T-helper 2 cell treated with Interferon-gamma antibody and Interleukin-4, amounts not matched to agents 5 μg/mL and 100 μg/mL, for 36 hours (primary cell): ENCODE measurements around the gene TACC2.
"Not testable (repeated sequence)": the region's sequence is repeated elsewhere in the genome, so short reads cannot be mapped to it uniquely, and the experiment has no call there.

Experiments
- DNase-seq: peaks from one replicate; pipeline ENCODE4 v3.0.0; 2021; ENCODE audit warnings: low spot score
- H3K27ac Mint-ChIP-seq: one replicate; pipeline ENCODE4 v1.8.0; 2021; ENCODE audit warnings: mild to moderate bottlenecking, mixed read lengths
- H3K27me3 Mint-ChIP-seq: one replicate; pipeline ENCODE4 v1.8.0; 2021; ENCODE audit warnings: low read depth, mixed read lengths
- H3K36me3 Mint-ChIP-seq: one replicate; pipeline ENCODE4 v1.8.0; 2021; ENCODE audit warnings: low read depth, mixed read lengths
- H3K4me1 Mint-ChIP-seq: one replicate; pipeline ENCODE4 v1.8.0; 2021; ENCODE audit warnings: low read depth, mixed read lengths
- H3K4me3 Mint-ChIP-seq: one replicate; pipeline ENCODE4 v1.8.0; 2022; ENCODE audit warnings: mild to moderate bottlenecking, moderate library complexity, mixed read lengths
- H3K9me3 Mint-ChIP-seq: one replicate; pipeline ENCODE4 v1.8.0; 2021; ENCODE audit warnings: mixed read lengths

TACC2 gene

DNA sequence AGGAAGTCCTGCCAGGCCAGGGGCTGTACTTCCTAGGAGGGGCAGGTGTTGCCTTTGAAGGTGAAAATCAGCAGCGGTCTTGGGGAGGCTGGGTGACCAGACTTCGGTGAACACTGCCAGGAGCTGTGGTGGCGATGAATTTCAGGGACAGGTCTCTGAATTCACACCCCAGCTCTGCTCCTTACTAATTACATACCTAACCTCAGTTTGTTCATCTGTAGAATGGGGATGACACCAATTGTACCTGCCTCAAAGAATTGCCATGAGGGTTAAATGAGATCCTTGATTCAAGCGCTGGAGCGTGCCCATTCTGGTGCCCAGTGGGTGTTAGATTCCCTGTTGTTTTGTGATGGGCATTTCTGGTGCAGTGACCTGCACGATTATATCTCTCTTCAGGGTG, 102.8 kb downstream of the TACC2 start:
- H3K4me1 Mint-ChIP-seq: no peaks in the 10 kb centered on the region
- no peak for DNase-seq
- H3K4me3 Mint-ChIP-seq: no peak overlapping the region
- no peaks in the 10 kb centered on the region for H3K36me3 Mint-ChIP-seq
- no peaks in the 10 kb centered on the region for H3K9me3 Mint-ChIP-seq
- H3K27ac Mint-ChIP-seq: no peak overlapping the region
- H3K27me3 Mint-ChIP-seq: no peaks in the 10 kb centered on the region

DNA sequence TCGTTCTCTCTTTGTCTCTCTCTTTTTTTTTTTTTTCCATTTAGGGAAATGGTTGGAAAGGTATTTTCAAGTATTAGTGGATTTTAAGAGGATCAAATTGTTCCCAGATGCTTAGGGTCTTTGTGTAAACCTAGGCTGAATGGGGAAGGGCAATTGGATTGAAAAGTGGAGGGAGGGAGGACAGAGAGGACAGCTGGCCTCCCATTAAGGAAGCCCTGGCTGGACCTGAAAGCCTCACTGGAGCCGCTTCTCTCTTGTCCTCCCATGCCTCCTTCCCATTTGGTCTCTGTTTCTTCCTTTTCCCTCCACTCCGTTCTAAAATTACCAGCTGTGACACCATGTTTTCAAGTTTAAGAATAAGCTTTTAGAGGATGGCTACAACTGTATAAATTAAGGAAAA, 104.1 kb downstream of the TACC2 start:
- Mint-ChIP-seq H3K27ac (no peak overlapping the region), H3K27me3 (no peaks in the 10 kb centered on the region), H3K9me3 (no peaks in the 10 kb centered on the region), H3K4me1 (no peaks in the 10 kb centered on the region), H3K4me3 (no peak overlapping the region), H3K36me3 (no peaks in the 10 kb centered on the region)
- no peak for DNase-seq

DNA sequence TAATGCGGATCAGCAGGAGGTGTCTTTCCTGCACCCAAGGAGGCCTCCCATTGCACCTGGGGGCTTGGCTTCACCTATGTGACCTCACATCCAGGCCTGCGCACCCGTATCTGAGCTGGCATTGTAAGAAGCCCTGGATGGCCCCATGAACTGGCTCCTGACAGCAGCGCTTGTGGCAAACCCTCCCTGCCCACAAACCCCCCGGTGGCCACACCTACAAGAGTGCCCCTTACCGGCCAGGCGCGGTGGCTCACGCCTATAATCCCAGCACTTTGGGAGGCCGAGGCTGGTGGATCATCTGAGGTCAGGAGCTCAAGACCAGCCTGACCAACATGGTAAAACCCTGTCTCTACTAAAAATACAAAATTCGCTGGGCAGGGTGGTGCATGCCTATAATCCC, 107.2 kb downstream of the TACC2 start:
- H3K27ac Mint-ChIP-seq, H3K36me3 Mint-ChIP-seq, H3K4me3 Mint-ChIP-seq, H3K4me1 Mint-ChIP-seq, DNase-seq, H3K27me3 Mint-ChIP-seq, H3K9me3 Mint-ChIP-seq: not testable (repeated sequence)

DNA sequence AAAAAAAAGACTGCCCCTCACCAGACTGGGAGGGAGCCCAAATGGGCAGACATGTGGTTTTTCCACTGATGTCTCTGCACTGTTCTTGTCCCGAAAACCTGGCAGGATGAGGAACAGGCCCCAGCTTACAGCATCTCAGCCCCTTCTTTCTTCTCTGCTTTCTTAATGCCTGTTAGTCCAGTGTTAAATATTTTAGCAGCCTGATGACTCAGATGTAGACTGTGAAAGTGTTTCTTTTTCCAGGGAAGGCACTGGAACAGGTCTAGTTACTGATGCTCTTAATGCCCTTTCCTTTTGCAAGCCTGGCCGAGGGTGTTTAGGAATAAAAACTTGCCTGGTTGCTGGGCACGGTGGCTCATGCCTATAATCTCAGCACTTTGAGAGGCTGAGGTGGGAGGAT, 107.7 kb downstream of the TACC2 start:
- Mint-ChIP-seq H3K4me1 (no peaks in the 10 kb centered on the region), H3K27me3 (no peaks in the 10 kb centered on the region), H3K27ac (no peak overlapping the region), H3K4me3 (no peak overlapping the region), H3K36me3 (no peaks in the 10 kb centered on the region), H3K9me3 (no peaks in the 10 kb centered on the region)
- no peak for DNase-seq

DNA sequence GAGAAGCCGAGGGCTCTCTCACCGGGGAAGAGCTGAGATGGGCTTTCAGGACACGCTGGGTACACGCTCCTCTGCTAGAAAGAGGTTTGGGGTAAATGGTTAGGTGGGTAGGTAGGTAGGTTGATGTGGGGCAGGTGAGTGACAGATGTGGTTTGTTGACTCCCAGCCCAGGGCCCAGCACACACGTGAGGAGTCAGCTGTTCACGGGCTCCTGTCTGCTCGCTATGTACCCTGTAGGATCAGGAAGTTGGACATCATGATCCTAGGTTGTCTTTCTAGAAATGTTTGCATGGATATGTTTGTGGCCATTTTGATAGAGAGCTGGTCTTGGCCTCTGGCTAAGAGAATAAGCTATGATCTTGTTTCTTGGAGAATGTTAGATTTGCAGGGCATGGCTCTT, 109.0 kb downstream of the TACC2 start:
- H3K27me3 Mint-ChIP-seq: no peaks in the 10 kb centered on the region
- H3K4me1 Mint-ChIP-seq: no peaks in the 10 kb centered on the region
- H3K4me3 Mint-ChIP-seq: no peak overlapping the region
- DNase-seq: no peak
- no peaks in the 10 kb centered on the region for H3K9me3 Mint-ChIP-seq
- H3K27ac Mint-ChIP-seq: no peak overlapping the region
- H3K36me3 Mint-ChIP-seq: no peaks in the 10 kb centered on the region

DNA sequence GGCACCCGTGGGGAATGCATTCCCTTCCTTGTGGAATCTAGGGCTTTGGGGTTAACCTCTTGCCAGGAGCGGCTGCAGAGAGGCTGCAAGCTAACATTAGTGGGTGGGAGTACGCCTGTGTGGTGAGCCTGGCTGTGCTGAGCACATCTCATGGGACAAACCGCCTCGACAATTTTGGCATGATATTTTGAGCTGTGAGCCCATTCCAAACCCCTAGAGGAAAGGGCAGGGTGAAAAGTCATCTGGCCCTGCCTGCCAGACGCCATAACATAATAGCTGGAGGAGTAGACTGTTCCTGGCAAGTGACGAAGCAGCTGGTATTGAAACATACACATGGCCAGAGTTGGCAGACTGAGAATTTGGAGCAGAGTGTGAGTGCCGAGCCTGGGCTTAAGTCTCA, 110.0 kb downstream of the TACC2 start:
- Mint-ChIP-seq H3K9me3 (no peaks in the 10 kb centered on the region), H3K4me1 (no peaks in the 10 kb centered on the region), H3K27ac (no peak overlapping the region), H3K27me3 (no peaks in the 10 kb centered on the region), H3K36me3 (no peaks in the 10 kb centered on the region), H3K4me3 (no peak overlapping the region)
- no peak for DNase-seq

DNA sequence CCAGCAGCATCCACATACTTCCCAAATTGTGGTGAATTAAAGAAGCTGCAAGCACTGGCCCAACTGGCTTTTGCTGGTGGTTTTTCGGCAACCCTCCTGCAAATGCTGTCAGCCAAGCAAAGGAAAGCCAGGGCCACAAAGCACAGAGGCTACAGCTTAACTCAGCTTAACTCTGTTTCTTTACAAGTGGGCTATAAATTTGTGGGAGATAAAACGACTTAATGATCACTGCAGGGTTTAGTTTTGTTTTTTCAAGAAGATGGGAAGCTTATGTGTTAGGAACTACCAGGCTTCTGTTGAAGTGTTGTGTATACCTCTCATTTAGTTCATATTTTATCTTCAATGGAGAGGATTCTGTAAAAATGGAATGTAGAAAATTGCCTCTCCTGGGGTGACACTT, 110.6 kb downstream of the TACC2 start:
- Mint-ChIP-seq H3K4me1 (no peaks in the 10 kb centered on the region), H3K27ac (no peak overlapping the region)

DNA sequence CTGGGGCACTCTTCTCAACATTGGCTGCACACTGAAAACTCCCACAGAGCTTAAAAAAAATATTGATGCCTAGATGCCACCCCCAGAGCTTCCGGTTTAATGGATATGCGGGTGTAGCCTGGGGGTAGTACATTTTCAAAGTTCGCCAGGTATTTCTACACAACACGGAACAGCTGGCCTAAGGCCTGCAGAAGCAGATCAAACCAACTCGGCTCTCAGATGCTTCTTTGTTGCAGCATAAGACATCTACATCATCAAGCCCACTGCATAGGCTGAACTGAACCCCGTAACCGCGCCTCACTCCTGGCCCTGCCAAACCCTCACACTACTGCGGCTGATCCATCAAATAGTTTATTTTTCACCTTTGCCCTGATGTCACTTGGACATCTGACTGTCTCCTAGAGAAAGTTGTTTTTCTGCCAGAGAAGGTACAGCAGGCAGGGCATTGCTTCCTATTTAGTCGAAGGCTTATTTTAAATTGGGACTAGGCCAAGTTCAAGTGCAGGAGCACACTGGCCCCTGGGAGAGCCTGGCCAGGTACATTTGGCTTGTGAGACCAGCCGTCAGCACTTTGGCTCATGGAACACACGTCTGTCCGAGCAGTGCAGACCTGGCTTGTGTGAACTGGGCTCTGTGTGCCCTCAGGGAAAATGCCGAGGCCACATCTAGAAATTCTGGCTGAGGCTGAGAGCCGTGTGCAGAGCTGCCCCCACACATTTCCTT, 113.3 kb downstream of the TACC2 start:
- no peaks in the 10 kb centered on the region for H3K9me3 Mint-ChIP-seq
- no peak for DNase-seq
- H3K27me3 Mint-ChIP-seq: no peaks in the 10 kb centered on the region
- no peaks in the 10 kb centered on the region for H3K36me3 Mint-ChIP-seq
- H3K4me3 Mint-ChIP-seq: no peak overlapping the region
- no peak overlapping the region for H3K27ac Mint-ChIP-seq
- H3K4me1 Mint-ChIP-seq: no peaks in the 10 kb centered on the region

More for the DNA sequence above, 110.6 kb downstream of the TACC2 start:
- no peaks in the 10 kb centered on the region for H3K27me3 Mint-ChIP-seq
- no peak overlapping the region for H3K4me3 Mint-ChIP-seq
- DNase-seq: no peak
- no peaks in the 10 kb centered on the region for H3K36me3 Mint-ChIP-seq
- H3K9me3 Mint-ChIP-seq: no peaks in the 10 kb centered on the region

DNA sequence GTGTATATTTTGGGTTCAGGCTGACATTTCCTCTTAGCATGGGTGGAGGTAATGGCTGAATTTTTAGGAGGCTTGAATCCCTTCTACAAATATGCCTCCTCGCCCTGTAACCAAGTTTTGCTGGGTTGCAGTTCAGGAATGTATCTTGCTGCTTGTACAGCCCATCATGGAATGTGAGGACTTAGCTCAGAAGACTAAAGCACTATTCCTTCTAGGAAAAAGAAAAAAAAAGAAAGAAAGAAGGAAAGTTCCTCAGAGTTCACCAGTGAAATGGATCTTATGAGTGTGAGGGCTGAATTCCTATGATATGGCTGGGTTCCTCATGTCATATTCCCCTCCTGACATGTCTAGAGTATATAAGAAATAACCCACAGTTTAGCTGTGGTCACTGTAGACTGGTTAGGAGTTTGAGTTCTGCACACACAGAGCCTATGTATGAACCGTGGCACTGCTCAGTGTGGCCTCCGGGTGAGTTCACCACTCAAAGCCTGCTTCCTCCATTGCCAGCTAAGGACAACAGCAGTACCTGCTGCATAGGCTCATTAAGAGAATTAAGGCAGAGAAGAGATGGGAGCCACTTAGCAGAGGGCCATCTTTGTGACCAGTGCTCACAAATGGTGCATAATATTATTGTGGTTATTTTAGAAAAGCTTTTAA, 114.0 kb downstream of the TACC2 start:
- Mint-ChIP-seq H3K27me3 (no peaks in the 10 kb centered on the region), H3K36me3 (no peaks in the 10 kb centered on the region), H3K9me3 (no peaks in the 10 kb centered on the region), H3K27ac (no peak overlapping the region), H3K4me3 (no peak overlapping the region), H3K4me1 (no peaks in the 10 kb centered on the region)
- no peak for DNase-seq

DNA sequence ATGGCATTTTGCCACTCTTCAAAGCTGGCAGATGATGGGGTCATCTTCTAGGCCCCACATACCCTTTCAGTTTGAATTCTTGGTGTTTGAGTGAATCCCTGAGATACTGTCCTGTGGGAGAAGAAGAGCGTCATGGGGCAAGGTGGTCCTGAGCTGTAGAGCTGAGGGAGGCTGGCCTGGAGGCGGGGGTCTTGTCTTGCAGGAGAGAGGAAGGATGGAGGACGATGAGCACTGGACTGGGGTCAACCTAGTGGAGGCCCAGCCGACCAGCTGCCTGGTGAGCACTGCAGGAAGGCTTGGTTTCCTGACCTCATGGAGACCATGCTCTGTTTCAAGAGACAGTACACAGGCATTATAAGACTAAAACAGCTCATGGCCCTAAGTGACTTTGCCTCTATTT, 114.6 kb downstream of the TACC2 start:
- Mint-ChIP-seq H3K4me1 (no peaks in the 10 kb centered on the region), H3K27ac (no peak overlapping the region), H3K4me3 (no peak overlapping the region), H3K36me3 (no peaks in the 10 kb centered on the region), H3K27me3 (no peaks in the 10 kb centered on the region), H3K9me3 (no peaks in the 10 kb centered on the region)
- DNase-seq: no peak

DNA sequence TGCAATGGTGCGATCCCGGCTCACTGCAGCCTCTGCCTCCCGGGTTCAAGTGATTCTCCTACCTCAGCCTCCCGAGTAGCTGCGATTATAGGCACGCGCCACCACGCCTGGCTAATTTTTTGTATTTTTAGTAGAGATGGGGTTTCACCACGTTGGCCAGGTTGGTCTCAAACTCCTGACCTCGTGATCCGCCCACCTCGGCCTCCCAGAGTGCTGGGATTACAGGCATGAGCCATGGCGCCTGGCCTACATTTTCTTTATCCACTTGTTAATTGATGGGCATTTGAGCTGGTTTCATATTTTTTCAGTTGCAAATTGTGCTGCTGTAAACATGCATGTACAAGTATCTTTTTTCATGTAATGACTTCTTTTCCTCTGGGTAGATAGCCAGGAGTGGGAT, 119.8 kb downstream of the TACC2 start:
- H3K4me1 Mint-ChIP-seq, DNase-seq, H3K27ac Mint-ChIP-seq, H3K4me3 Mint-ChIP-seq, H3K36me3 Mint-ChIP-seq, H3K9me3 Mint-ChIP-seq: not testable (repeated sequence)
- peaks cover 22% of the 10 kb centered on the region for H3K27me3 Mint-ChIP-seq

DNA sequence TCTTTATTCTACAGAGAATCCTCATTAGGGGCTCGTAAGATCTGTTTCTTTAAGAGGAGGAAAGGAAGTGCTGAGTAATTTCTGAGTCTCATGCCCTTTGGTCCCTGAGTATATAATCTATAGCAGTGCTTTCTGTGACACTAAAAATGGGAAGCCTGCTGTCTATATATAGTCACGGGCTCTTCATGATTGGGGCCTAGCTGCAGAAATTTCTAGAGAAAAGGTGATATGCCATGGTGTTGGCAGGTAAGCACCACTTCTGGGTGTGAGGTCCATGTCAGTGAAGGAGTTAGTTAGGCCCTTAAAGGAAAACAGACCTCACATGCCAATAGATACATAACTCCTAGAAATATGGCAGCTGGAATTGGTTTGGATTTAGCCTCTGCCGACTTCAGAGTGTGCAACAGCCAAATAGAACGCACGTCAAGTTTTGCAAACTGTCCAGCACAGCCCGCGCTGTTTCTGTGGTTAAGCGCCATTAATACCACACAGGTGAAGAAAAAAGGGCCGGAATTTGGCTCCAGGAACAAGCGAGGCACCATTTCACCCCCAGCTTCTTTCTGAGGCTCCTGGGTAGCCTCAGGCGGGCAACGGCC, 123.2 kb downstream of the TACC2 start:
- H3K4me1 Mint-ChIP-seq: peaks cover 1% of the 10 kb centered on the region

DNA sequence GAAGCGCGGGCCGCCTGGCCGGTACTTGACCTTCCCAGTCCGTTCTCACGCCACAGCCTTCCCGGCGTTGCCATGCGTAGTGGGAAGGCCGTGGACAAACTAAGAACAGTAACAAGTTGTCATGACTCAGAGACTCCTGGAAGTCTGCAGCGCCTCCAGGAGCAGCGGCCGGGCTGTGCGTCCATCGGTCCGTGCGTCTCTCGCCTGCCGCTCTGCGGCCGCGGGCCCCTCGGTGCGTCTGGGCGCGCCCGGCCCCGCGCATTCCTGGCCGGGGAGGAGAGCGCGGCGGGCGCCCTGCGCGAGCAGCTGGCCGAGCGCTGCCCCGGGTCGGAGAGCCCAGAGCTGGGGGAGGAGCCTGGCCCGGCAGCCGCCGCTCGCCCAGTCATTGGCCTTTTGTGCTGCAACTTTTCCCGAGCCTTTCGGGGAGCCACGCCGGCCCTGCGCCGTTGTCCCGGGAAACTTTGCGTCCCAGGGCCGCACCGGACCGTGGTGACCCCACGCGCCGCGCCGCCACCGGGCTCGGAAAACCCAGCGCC, 123.7 kb downstream of the TACC2 start:
- DNase-seq: no peak
- peaks cover 1% of the 10 kb centered on the region for H3K4me1 Mint-ChIP-seq
- H3K9me3 Mint-ChIP-seq: no peaks in the 10 kb centered on the region
- no peak overlapping the region for H3K27ac Mint-ChIP-seq
- H3K4me3 Mint-ChIP-seq: no peak overlapping the region
- peaks cover 49% of the 10 kb centered on the region for H3K27me3 Mint-ChIP-seq
- no peaks in the 10 kb centered on the region for H3K36me3 Mint-ChIP-seq

More for the DNA sequence above, 123.2 kb downstream of the TACC2 start:
- no peak for DNase-seq
- Mint-ChIP-seq H3K4me3 (no peak overlapping the region), H3K36me3 (no peaks in the 10 kb centered on the region), H3K27me3 (peaks cover 49% of the 10 kb centered on the region), H3K27ac (no peak overlapping the region), H3K9me3 (no peaks in the 10 kb centered on the region)

DNA sequence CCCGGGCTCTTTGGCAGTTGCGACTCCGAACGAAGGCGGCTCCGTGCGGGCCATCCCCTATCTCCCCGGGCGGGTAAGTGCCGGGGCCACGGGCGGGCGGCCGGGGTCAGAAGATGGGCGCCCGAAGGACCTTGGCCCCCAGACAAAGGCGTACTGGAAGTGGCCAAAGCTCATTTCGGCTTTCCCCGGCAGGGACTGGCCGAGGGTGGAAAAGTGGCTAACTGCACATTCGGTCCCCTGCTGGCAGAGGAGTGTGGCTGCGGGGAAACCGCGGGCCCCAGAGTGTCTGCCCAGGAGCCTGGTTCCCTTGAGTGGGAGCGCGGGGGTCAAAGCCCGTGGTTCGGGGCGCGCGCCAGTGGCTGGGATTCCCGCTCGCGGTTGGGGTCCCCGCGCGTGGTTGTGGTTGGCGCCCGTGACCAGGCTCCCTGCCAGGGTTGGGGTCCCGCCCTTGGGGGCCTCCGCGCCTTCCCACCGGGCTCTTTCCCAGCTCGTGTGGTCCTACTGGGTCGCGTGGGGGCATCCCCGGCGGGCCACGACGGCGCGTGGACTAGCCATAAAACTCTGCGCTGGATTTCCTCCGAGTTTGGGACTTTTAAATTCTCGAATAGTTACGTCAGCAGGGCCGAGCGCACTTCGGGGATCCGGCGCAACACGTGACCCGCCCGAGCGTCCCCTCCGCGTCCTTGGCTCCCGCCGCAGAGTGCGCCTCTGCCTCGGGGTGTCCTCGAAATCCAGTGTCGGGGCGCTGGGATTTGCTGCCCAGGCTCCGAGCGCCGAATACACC, 124.4 kb downstream of the TACC2 start:
- no peak for DNase-seq
- Mint-ChIP-seq H3K4me1 (peaks cover 1% of the 10 kb centered on the region), H3K9me3 (no peaks in the 10 kb centered on the region), H3K27ac (no peak overlapping the region), H3K36me3 (no peaks in the 10 kb centered on the region), H3K27me3 (peaks cover 49% of the 10 kb centered on the region), H3K4me3 (no peak overlapping the region)
